ENCODE measurements around the gene BRINP2. TPM values are rescaled to one million over a fixed set of nuclear protein-coding genes. Genes with fewer than 3 reads are reported as not detected.

The BRINP2 gene
- total and polyA plus RNA-seq, 2 experiments from 2014 or later: 11.5 to 20.6 TPM

- peaks cover 3% of the 10 kb centered on the region for H3K4me1 ChIP-seq (ENCODE audit: low read depth)
- no peaks in the 10 kb centered on the region for H3K27me3 ChIP-seq
- no peak overlapping the region for H3K27ac ChIP-seq
- no peak for DNase-seq (ENCODE audit: low read depth in 1 of 2, low spot score in 1 of 2)
- no peak overlapping the region for H3K4me3 ChIP-seq
- TF ChIP-seq CTCF (IDR thresholded peaks at IDR 0.05; ENCODE audit: low read depth, low read length): no peak
- no peaks in the 10 kb centered on the region for H3K36me3 ChIP-seq
- H3K9me3 ChIP-seq (ENCODE audit: low read depth): no peaks in the 10 kb centered on the region
Measured at GRCh38 chr1:177289532-177289931, 118.8 kb downstream of the BRINP2 start.

DNA sequence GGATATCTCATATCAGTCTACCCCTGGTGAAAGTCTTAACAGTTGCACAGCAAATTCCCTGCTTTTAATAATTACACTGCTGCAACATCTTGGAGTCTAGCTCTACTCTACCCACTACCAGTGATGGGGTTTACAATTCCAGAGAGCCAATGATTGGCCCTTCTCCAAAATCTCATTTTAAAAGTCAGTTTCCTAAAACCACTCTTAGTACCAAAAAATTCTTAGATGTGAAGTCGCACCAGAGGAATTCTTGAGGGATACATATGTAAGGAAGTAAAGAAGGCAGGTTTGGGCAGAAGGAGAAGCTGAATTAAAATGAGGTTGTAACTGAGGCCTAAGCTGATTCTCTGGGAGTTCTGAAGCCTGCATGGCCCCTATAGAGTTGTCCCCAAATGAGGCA lies 129.7 kb downstream of the BRINP2 start:
- no peaks in the 10 kb centered on the region for H3K27me3 ChIP-seq
- TF ChIP-seq CTCF (IDR thresholded peaks at IDR 0.05; ENCODE audit: low read depth, low read length): no peak
- H3K4me3 ChIP-seq: no peak overlapping the region

GRCh38 chr1:177301425-177302124 lies 130.8 kb downstream of the BRINP2 start:
- H3K4me1 ChIP-seq (ENCODE audit: low read depth): no peaks in the 10 kb centered on the region
- no peaks in the 10 kb centered on the region for H3K27me3 ChIP-seq
- no peaks in the 10 kb centered on the region for H3K36me3 ChIP-seq
- H3K27ac ChIP-seq: peak overlapping the region; percentile 14
- DNase-seq (ENCODE audit: low read depth in 1 of 2, low spot score in 1 of 2): no peak
- H3K9me3 ChIP-seq (ENCODE audit: low read depth): no peaks in the 10 kb centered on the region
- H3K4me3 ChIP-seq: no peak overlapping the region
- TF ChIP-seq CTCF (IDR thresholded peaks at IDR 0.05; ENCODE audit: low read depth, low read length): no peak

More for the DNA sequence above, 129.7 kb downstream of the BRINP2 start:
- Histone ChIP-seq H3K36me3 (no peaks in the 10 kb centered on the region), H3K4me1 (ENCODE audit: low read depth) (no peaks in the 10 kb centered on the region), H3K27ac (no peak overlapping the region), H3K9me3 (ENCODE audit: low read depth) (no peaks in the 10 kb centered on the region)
- DNase-seq (ENCODE audit: low read depth in 1 of 2, low spot score in 1 of 2): no peak

DNA sequence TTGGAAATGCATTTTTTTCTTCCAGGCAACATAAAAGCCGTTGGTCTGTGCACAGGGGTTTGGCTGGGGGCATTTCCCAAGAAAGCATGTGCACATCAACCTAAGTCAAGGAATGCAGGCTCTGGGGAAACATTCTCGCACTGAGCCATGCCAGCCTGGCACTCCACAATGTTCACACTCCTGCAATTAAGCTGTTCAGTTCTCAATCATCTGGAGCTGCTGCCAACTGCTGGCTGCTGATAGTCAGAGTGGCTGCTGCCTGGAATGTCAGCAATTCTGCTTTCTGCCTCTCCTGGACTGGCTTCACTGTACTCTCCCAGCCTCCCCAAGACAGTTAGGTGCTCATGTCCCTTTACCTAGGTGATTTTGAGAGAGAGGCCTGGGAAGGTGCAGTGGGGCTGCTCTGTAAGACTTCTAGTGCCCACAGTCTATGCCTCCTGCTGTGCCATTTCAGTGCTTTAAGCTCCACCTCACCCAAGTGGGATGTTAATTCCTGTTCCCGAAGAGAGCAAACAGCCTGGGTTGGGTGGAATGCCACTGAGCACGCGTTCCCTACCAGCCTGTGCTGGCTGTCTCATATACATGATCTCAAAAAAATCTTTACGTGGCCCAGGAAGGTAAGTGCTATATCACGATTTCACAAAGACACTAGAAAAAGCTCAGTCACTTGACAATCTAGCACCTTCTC lies 131.7 kb downstream of the BRINP2 start:
- no peaks in the 10 kb centered on the region for H3K9me3 ChIP-seq (ENCODE audit: low read depth)
- DNase-seq (ENCODE audit: low read depth in 1 of 2, low spot score in 1 of 2): peak in 1 of 2 donors; percentile 77
- no peak overlapping the region for H3K4me3 ChIP-seq
- no peaks in the 10 kb centered on the region for H3K36me3 ChIP-seq
- no peak for TF ChIP-seq CTCF (IDR thresholded peaks at IDR 0.05; ENCODE audit: low read depth, low read length)
- no peaks in the 10 kb centered on the region for H3K4me1 ChIP-seq (ENCODE audit: low read depth)
- H3K27ac ChIP-seq: peak overlapping the region; percentile 59
- peaks cover 2% of the 10 kb centered on the region for H3K27me3 ChIP-seq

- peaks cover 2% of the 10 kb centered on the region for H3K27me3 ChIP-seq
- H3K4me1 ChIP-seq (ENCODE audit: low read depth): no peaks in the 10 kb centered on the region
Measured at GRCh38 chr1:177305040-177306018, 134.6 kb downstream of the BRINP2 start.

More at GRCh38 chr1:177305040-177306018, 134.6 kb downstream of the BRINP2 start:
- Histone ChIP-seq H3K4me3 (no peak overlapping the region), H3K36me3 (no peaks in the 10 kb centered on the region), H3K27ac (no peak overlapping the region), H3K9me3 (ENCODE audit: low read depth) (no peaks in the 10 kb centered on the region)
- TF ChIP-seq CTCF (IDR thresholded peaks at IDR 0.05; ENCODE audit: low read depth, low read length): no peak
- no peak for DNase-seq (ENCODE audit: low read depth in 1 of 2, low spot score in 1 of 2)
